NCI-H345 (cell line): ENCODE data around the gene NCAM2.
"Not testable (repeated sequence)": the region's sequence is repeated elsewhere in the genome, so short reads cannot be mapped to it uniquely, and the experiment has no call there.

ENCODE experiments used
- DNase-seq: peaks from one replicate; lab custom pipeline; 2025; lab: John Stamatoyannopoulos, UW

Gene NCAM2

GRCh38 chr21:21103692-21104091 is 105.5 kb downstream of the NCAM2 start:
- DNase-seq = no peak

- DNase-seq = no peak
Measured at GRCh38 chr21:21109736-21110135, 111.5 kb downstream of the NCAM2 start.

- no peak for DNase-seq
Measured at GRCh38 chr21:21111309-21111920, 113.2 kb downstream of the NCAM2 start.

- DNase-seq = no peak
Measured at GRCh38 chr21:21114461-21114860, 116.3 kb downstream of the NCAM2 start.

- DNase-seq = no peak
Measured at GRCh38 chr21:21119091-21119490, 120.9 kb downstream of the NCAM2 start.

- no peak for DNase-seq
Measured at GRCh38 chr21:21122680-21123079, 124.5 kb downstream of the NCAM2 start.

- no peak for DNase-seq
Measured at GRCh38 chr21:21132390-21132789, 134.2 kb downstream of the NCAM2 start.

- DNase-seq = no peak
Measured at GRCh38 chr21:21137986-21138385, 139.8 kb downstream of the NCAM2 start.

- no peak for DNase-seq
Measured at GRCh38 chr21:21146587-21147373, 148.6 kb downstream of the NCAM2 start.

- no peak for DNase-seq
Measured at GRCh38 chr21:21147374-21147745, 149.2 kb downstream of the NCAM2 start.

GRCh38 chr21:21148009-21148408 is 149.8 kb downstream of the NCAM2 start:
- DNase-seq = no peak

GRCh38 chr21:21148514-21148913 is 150.3 kb downstream of the NCAM2 start:
- DNase-seq = no peak

GRCh38 chr21:21149445-21149844 is 151.2 kb downstream of the NCAM2 start:
- not testable (repeated sequence) for DNase-seq

- DNase-seq = no peak
Measured at GRCh38 chr21:21151231-21151630, 153.0 kb downstream of the NCAM2 start.

GRCh38 chr21:21156397-21156796 is 158.2 kb downstream of the NCAM2 start:
- DNase-seq = no peak

- no peak for DNase-seq
Measured at GRCh38 chr21:21156957-21157356, 158.7 kb downstream of the NCAM2 start.

- DNase-seq = no peak
Measured at GRCh38 chr21:21158376-21158918, 160.2 kb downstream of the NCAM2 start.

- DNase-seq = no peak
Measured at GRCh38 chr21:21159253-21159899, 161.2 kb downstream of the NCAM2 start.

- DNase-seq = no peak
Measured at GRCh38 chr21:21162786-21163185, 164.6 kb downstream of the NCAM2 start.

GRCh38 chr21:21163904-21164303 is 165.7 kb downstream of the NCAM2 start:
- DNase-seq = peak; percentile 72

GRCh38 chr21:21165063-21165645 is 166.9 kb downstream of the NCAM2 start:
- DNase-seq = no peak

- no peak for DNase-seq
Measured at GRCh38 chr21:21174676-21175075, 176.5 kb downstream of the NCAM2 start.
